Measurements from ENCODE around the gene SLC1A2.

GRCh38 chr11:35276396-35277145 is 142.8 kb downstream of the SLC1A2 start:
- no peak for TF ChIP-seq CTCF (IDR thresholded peaks at IDR 0.05 in 2 of 3, conservative IDR thresholded peaks at IDR 0.05 in 1 of 3; ENCODE audit: borderline replicate concordance in 1 of 3, insufficient read depth in 1 of 3, low read depth in 2 of 3, low read length in 2 of 3)
- no peak for TF ChIP-seq SIN3A (IDR thresholded peaks at IDR 0.05; ENCODE audit: low read depth)
- no peak for TF ChIP-seq POLR2AphosphoS5 (IDR thresholded peaks at IDR 0.05; ENCODE audit: low read depth, low read length)
- TF ChIP-seq EZH2 (IDR thresholded peaks at IDR 0.05): no peak
- TF ChIP-seq, protein P1, sequence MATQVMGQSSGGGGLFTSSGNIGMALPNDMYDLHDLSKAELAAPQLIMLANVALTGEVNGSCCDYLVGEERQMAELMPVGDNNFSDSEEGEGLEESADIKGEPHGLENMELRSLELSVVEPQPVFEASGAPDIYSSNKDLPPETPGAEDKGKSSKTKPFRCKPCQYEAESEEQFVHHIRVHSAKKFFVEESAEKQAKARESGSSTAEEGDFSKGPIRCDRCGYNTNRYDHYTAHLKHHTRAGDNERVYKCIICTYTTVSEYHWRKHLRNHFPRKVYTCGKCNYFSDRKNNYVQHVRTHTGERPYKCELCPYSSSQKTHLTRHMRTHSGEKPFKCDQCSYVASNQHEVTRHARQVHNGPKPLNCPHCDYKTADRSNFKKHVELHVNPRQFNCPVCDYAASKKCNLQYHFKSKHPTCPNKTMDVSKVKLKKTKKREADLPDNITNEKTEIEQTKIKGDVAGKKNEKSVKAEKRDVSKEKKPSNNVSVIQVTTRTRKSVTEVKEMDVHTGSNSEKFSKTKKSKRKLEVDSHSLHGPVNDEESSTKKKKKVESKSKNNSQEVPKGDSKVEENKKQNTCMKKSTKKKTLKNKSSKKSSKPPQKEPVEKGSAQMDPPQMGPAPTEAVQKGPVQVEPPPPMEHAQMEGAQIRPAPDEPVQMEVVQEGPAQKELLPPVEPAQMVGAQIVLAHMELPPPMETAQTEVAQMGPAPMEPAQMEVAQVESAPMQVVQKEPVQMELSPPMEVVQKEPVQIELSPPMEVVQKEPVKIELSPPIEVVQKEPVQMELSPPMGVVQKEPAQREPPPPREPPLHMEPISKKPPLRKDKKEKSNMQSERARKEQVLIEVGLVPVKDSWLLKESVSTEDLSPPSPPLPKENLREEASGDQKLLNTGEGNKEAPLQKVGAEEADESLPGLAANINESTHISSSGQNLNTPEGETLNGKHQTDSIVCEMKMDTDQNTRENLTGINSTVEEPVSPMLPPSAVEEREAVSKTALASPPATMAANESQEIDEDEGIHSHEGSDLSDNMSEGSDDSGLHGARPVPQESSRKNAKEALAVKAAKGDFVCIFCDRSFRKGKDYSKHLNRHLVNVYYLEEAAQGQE (IDR thresholded peaks at IDR 0.05; ENCODE audit: low read depth): no peak
- TF ChIP-seq, protein P2, sequence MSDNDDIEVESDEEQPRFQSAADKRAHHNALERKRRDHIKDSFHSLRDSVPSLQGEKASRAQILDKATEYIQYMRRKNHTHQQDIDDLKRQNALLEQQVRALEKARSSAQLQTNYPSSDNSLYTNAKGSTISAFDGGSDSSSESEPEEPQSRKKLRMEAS (IDR thresholded peaks at IDR 0.05): no peak
- TF ChIP-seq POLR2A (IDR thresholded peaks at IDR 0.05; ENCODE audit: borderline replicate concordance, extremely low read depth, insufficient read depth, insufficient read length): no peak
- TF ChIP-seq SP1 (IDR thresholded peaks at IDR 0.05; ENCODE audit: low read depth): no peak
- no peak for TF ChIP-seq RAD21 (IDR thresholded peaks at IDR 0.05; ENCODE audit: low read depth)
- TF ChIP-seq SRF (IDR thresholded peaks at IDR 0.05; ENCODE audit: low read depth): no peak

All from HCT116 (cell line).